Measurements from ENCODE around the gene NTM.

NTM gene

GRCh38 chr11:131691181-131692041 is 321.0 kb downstream of the NTM start:
- H3K9me3 ChIP-seq (ENCODE audit: control insufficient read depth in 2 of 2, low read length in 2 of 2): no peaks in the 10 kb centered on the region
- no peaks in the 10 kb centered on the region for H3K36me3 ChIP-seq (ENCODE audit: control insufficient read depth in 2 of 2, insufficient read depth in 2 of 2, low read length in 2 of 2)
- H3K4me3 ChIP-seq (ENCODE audit: low read length in 2 of 2): no peak overlapping the region
- H3K9ac ChIP-seq (ENCODE audit: low read depth in 1 of 2, low read length in 2 of 2): no peak overlapping the region
- peaks cover 3 to 4% of the 10 kb centered on the region in 2 donors for H3K27me3 ChIP-seq (ENCODE audit: control insufficient read depth in 2 of 2, insufficient read depth in 2 of 2, low read length in 2 of 2)
- H3K27ac ChIP-seq (ENCODE audit: low read depth in 2 of 2, low read length in 2 of 2): no peak overlapping the region
- H3K4me1 ChIP-seq (ENCODE audit: control insufficient read depth in 2 of 2, insufficient read depth in 2 of 2, low read length in 2 of 2): no peaks in the 10 kb centered on the region

DNA sequence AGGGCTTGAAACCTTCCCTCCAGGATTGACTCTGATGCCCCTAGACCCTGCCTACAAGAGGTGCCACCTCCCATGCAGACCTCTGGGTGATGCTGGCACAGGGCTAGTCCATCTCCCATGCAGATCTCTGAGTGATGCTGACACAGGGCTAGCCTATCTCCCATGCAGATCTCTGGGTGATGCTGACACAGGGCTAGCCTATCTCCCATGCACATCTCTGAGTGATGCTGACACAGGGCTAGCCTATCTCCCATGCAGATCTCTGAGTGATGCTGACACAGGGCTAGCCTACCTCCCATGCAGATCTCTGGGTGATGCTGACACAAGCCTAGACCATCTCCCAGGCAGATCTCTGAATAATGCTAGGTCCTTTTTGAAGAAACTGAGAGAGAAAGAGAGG is 321.7 kb downstream of the NTM start:
- Histone ChIP-seq H3K27me3 (ENCODE audit: control insufficient read depth in 2 of 2, insufficient read depth in 2 of 2, low read length in 2 of 2) (peaks cover 3 to 4% of the 10 kb centered on the region in 2 donors), H3K4me1 (ENCODE audit: control insufficient read depth in 2 of 2, insufficient read depth in 2 of 2, low read length in 2 of 2) (no peaks in the 10 kb centered on the region), H3K9ac (ENCODE audit: low read depth in 1 of 2, low read length in 2 of 2) (no peak overlapping the region), H3K36me3 (ENCODE audit: control insufficient read depth in 2 of 2, insufficient read depth in 2 of 2, low read length in 2 of 2) (no peaks in the 10 kb centered on the region), H3K27ac (ENCODE audit: low read depth in 2 of 2, low read length in 2 of 2) (no peak overlapping the region), H3K9me3 (ENCODE audit: control insufficient read depth in 2 of 2, low read length in 2 of 2) (no peaks in the 10 kb centered on the region), H3K4me3 (ENCODE audit: low read length in 2 of 2) (no peak overlapping the region)

DNA sequence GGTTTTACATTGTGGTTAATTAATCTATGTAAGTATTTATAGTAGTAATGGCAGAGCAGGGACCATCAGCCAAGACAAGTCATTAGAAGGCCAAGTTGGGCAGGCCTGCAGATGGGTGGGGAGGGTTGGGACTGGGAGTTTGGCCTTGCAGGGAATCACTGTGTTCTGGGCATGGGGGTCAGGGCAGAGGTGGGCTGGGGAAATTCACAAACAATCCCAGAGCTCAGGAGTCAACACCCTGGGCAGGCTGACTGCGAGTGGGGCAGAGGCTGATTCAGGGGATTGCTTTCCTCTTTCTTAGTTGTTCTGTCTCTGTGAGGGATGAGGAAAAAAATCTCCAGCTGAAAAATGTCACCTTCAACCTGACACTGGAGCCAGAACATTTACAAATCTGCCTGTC is 322.5 kb downstream of the NTM start:
- no peaks in the 10 kb centered on the region for H3K9me3 ChIP-seq (ENCODE audit: control insufficient read depth in 2 of 2, low read length in 2 of 2)
- H3K27ac ChIP-seq (ENCODE audit: low read depth in 2 of 2, low read length in 2 of 2): no peak overlapping the region
- H3K4me3 ChIP-seq (ENCODE audit: low read length in 2 of 2): no peak overlapping the region
- H3K36me3 ChIP-seq (ENCODE audit: control insufficient read depth in 2 of 2, insufficient read depth in 2 of 2, low read length in 2 of 2): no peaks in the 10 kb centered on the region
- peaks cover 3 to 4% of the 10 kb centered on the region in 2 donors for H3K27me3 ChIP-seq (ENCODE audit: control insufficient read depth in 2 of 2, insufficient read depth in 2 of 2, low read length in 2 of 2)
- H3K9ac ChIP-seq (ENCODE audit: low read depth in 1 of 2, low read length in 2 of 2): no peak overlapping the region
- no peaks in the 10 kb centered on the region for H3K4me1 ChIP-seq (ENCODE audit: control insufficient read depth in 2 of 2, insufficient read depth in 2 of 2, low read length in 2 of 2)

DNA sequence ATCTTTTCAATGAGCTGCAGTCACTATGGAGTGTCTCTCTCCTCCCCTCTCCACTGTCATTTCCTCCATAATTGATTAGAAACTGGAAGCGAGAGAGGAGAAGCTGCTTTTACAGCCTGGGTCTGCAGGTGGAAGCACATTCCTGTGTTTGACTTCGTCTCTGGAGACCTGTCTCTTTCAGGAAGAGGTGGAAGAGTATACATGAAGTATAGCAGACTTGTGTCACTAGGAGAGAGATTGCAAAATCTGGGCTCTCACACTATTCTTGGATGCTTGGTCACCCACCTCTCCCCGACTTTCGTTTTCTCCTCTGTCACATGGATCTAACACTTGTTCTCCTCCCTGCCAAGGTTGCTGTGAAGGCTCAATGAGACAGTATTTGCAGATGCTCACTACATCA is 323.3 kb downstream of the NTM start:
- peaks cover 3 to 4% of the 10 kb centered on the region in 2 donors for H3K27me3 ChIP-seq (ENCODE audit: control insufficient read depth in 2 of 2, insufficient read depth in 2 of 2, low read length in 2 of 2)
- H3K4me3 ChIP-seq (ENCODE audit: low read length in 2 of 2): no peak overlapping the region
- no peak overlapping the region for H3K9ac ChIP-seq (ENCODE audit: low read depth in 1 of 2, low read length in 2 of 2)
- H3K27ac ChIP-seq (ENCODE audit: low read depth in 2 of 2, low read length in 2 of 2): no peak overlapping the region
- no peaks in the 10 kb centered on the region for H3K9me3 ChIP-seq (ENCODE audit: control insufficient read depth in 2 of 2, low read length in 2 of 2)
- H3K36me3 ChIP-seq (ENCODE audit: control insufficient read depth in 2 of 2, insufficient read depth in 2 of 2, low read length in 2 of 2): no peaks in the 10 kb centered on the region
- H3K4me1 ChIP-seq (ENCODE audit: control insufficient read depth in 2 of 2, insufficient read depth in 2 of 2, low read length in 2 of 2): no peaks in the 10 kb centered on the region

DNA sequence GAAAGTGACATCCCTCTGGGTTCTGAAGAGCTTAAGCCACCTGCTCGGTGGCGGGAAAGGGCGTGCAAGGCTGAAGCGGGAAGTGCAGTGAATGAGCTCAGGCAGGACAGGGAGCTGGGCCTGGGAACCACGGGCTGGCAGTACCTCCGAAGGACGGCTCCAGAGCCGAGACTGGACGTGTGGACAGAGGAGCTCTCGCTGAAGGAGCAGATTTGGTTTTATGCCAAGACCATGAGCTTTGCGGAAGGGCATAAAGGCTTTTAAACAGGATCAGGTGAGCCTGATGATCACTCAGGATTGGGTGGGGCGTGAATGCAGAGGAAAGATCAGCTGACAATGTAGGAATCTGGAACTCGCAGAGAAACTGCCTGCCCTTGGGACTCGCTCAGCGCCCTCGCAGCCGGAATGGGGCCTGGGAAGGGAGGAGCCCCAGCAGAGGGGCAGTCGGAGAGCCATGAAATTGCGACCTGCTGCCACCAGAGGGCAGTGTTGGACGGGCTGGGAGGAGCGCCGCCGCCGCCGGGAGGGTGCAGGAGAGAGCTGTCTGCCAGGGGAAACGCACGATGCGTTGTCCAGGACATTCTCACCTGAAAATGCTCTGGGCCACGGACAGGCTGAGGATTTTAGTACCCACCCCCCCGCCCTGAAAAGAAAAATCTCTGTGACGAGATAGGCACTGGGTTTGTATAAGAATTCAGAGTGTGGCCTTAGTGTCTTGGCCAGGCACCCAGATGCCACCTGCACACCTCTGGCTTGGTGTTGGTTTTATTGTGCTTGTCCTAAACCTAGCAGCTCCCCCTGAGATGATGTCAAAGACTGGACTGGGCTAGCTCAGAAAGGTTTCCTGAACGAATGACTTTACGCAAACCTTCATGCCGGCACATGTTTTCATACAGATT is 324.4 kb downstream of the NTM start:
- H3K9me3 ChIP-seq (ENCODE audit: control insufficient read depth in 2 of 2, low read length in 2 of 2): no peaks in the 10 kb centered on the region
- no peak overlapping the region for H3K4me3 ChIP-seq (ENCODE audit: low read length in 2 of 2)
- H3K27ac ChIP-seq (ENCODE audit: low read depth in 2 of 2, low read length in 2 of 2): no peak overlapping the region
- peaks cover 2 to 4% of the 10 kb centered on the region in 2 donors for H3K27me3 ChIP-seq (ENCODE audit: control insufficient read depth in 2 of 2, insufficient read depth in 2 of 2, low read length in 2 of 2)
- no peaks in the 10 kb centered on the region for H3K4me1 ChIP-seq (ENCODE audit: control insufficient read depth in 2 of 2, insufficient read depth in 2 of 2, low read length in 2 of 2)
- H3K36me3 ChIP-seq (ENCODE audit: control insufficient read depth in 2 of 2, insufficient read depth in 2 of 2, low read length in 2 of 2): no peaks in the 10 kb centered on the region
- no peak overlapping the region for H3K9ac ChIP-seq (ENCODE audit: low read depth in 1 of 2, low read length in 2 of 2)

DNA sequence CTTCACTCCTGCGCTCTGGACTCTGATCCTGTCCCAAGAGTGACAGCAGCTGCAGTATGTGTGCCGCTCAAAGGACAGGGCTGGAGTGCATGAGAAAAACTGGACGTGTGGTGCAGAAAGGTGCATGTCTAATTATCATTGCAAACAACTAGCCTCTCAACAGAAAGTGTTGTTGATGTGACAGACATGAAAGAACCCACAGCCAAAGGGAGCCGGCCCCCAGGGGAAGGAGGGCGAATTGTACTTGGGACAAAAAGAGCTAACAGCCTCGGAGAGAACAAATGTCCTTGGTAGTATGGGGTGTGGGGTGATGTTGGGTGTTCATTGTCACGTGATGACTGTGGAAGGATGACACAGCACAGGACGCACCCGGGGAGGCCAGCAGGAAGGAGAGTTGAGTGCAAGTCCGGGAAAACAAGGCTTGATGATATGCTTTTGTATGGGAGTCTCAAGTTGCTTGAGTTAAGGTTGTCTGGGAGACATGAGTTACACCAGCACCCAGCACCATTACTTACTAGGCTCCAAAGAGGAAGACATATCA is 325.5 kb downstream of the NTM start:
- H3K9me3 ChIP-seq (ENCODE audit: control insufficient read depth in 2 of 2, low read length in 2 of 2): no peaks in the 10 kb centered on the region
- no peak overlapping the region for H3K4me3 ChIP-seq (ENCODE audit: low read length in 2 of 2)
- no peaks in the 10 kb centered on the region for H3K4me1 ChIP-seq (ENCODE audit: control insufficient read depth in 2 of 2, insufficient read depth in 2 of 2, low read length in 2 of 2)
- peaks cover 0 to 4% of the 10 kb centered on the region in 2 donors for H3K27me3 ChIP-seq (ENCODE audit: control insufficient read depth in 2 of 2, insufficient read depth in 2 of 2, low read length in 2 of 2)
- no peaks in the 10 kb centered on the region for H3K36me3 ChIP-seq (ENCODE audit: control insufficient read depth in 2 of 2, insufficient read depth in 2 of 2, low read length in 2 of 2)
- H3K27ac ChIP-seq (ENCODE audit: low read depth in 2 of 2, low read length in 2 of 2): no peak overlapping the region
- no peak overlapping the region for H3K9ac ChIP-seq (ENCODE audit: low read depth in 1 of 2, low read length in 2 of 2)

DNA sequence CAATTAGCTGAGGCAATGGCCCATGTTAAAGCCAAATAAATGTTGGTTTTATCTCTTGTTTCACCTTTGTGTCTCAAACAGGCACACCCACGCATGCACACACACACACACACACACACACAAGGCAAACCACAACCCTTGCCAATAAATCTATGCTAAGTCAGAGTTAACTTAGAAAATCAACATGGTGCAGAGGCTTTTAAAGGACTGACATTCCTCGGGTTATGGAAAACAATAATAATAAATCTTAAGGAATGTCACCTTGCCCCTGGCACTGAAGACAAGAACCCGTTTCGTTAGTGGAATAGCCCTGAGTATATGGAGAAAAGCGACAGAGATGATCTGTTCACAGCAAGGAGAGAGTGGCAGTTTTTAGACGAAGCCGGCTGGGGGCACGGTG is 326.3 kb downstream of the NTM start:
- peaks cover 0 to 4% of the 10 kb centered on the region in 2 donors for H3K27me3 ChIP-seq (ENCODE audit: control insufficient read depth in 2 of 2, insufficient read depth in 2 of 2, low read length in 2 of 2)
- H3K36me3 ChIP-seq (ENCODE audit: control insufficient read depth in 2 of 2, insufficient read depth in 2 of 2, low read length in 2 of 2): no peaks in the 10 kb centered on the region
- H3K27ac ChIP-seq (ENCODE audit: low read depth in 2 of 2, low read length in 2 of 2): no peak overlapping the region
- H3K9me3 ChIP-seq (ENCODE audit: control insufficient read depth in 2 of 2, low read length in 2 of 2): no peaks in the 10 kb centered on the region
- H3K4me3 ChIP-seq (ENCODE audit: low read length in 2 of 2): no peak overlapping the region
- H3K9ac ChIP-seq (ENCODE audit: low read depth in 1 of 2, low read length in 2 of 2): no peak overlapping the region
- no peaks in the 10 kb centered on the region for H3K4me1 ChIP-seq (ENCODE audit: control insufficient read depth in 2 of 2, insufficient read depth in 2 of 2, low read length in 2 of 2)

GRCh38 chr11:131703311-131703710 is 332.9 kb downstream of the NTM start:
- no peaks in the 10 kb centered on the region for H3K27me3 ChIP-seq (ENCODE audit: control insufficient read depth in 2 of 2, insufficient read depth in 2 of 2, low read length in 2 of 2)
- H3K4me1 ChIP-seq (ENCODE audit: control insufficient read depth in 2 of 2, insufficient read depth in 2 of 2, low read length in 2 of 2): no peaks in the 10 kb centered on the region
- no peaks in the 10 kb centered on the region for H3K9me3 ChIP-seq (ENCODE audit: control insufficient read depth in 2 of 2, low read length in 2 of 2)
- H3K9ac ChIP-seq (ENCODE audit: low read depth in 1 of 2, low read length in 2 of 2): no peak overlapping the region
- H3K36me3 ChIP-seq (ENCODE audit: control insufficient read depth in 2 of 2, insufficient read depth in 2 of 2, low read length in 2 of 2): no peaks in the 10 kb centered on the region
- H3K27ac ChIP-seq (ENCODE audit: low read depth in 2 of 2, low read length in 2 of 2): no peak overlapping the region
- H3K4me3 ChIP-seq (ENCODE audit: low read length in 2 of 2): no peak overlapping the region

GRCh38 chr11:131704682-131705081 is 334.3 kb downstream of the NTM start:
- H3K4me3 ChIP-seq (ENCODE audit: low read length in 2 of 2): no peak overlapping the region
- no peak overlapping the region for H3K9ac ChIP-seq (ENCODE audit: low read depth in 1 of 2, low read length in 2 of 2)
- no peaks in the 10 kb centered on the region for H3K4me1 ChIP-seq (ENCODE audit: control insufficient read depth in 2 of 2, insufficient read depth in 2 of 2, low read length in 2 of 2)
- H3K9me3 ChIP-seq (ENCODE audit: control insufficient read depth in 2 of 2, low read length in 2 of 2): no peaks in the 10 kb centered on the region
- H3K27ac ChIP-seq (ENCODE audit: low read depth in 2 of 2, low read length in 2 of 2): no peak overlapping the region
- H3K27me3 ChIP-seq (ENCODE audit: control insufficient read depth in 2 of 2, insufficient read depth in 2 of 2, low read length in 2 of 2): no peaks in the 10 kb centered on the region
- no peaks in the 10 kb centered on the region for H3K36me3 ChIP-seq (ENCODE audit: control insufficient read depth in 2 of 2, insufficient read depth in 2 of 2, low read length in 2 of 2)

- no peak overlapping the region for H3K27ac ChIP-seq (ENCODE audit: low read depth in 2 of 2, low read length in 2 of 2)
- H3K4me1 ChIP-seq (ENCODE audit: control insufficient read depth in 2 of 2, insufficient read depth in 2 of 2, low read length in 2 of 2): no peaks in the 10 kb centered on the region
- no peaks in the 10 kb centered on the region for H3K27me3 ChIP-seq (ENCODE audit: control insufficient read depth in 2 of 2, insufficient read depth in 2 of 2, low read length in 2 of 2)
- H3K9me3 ChIP-seq (ENCODE audit: control insufficient read depth in 2 of 2, low read length in 2 of 2): peaks cover 0 to 2% of the 10 kb centered on the region in 2 donors
- no peaks in the 10 kb centered on the region for H3K36me3 ChIP-seq (ENCODE audit: control insufficient read depth in 2 of 2, insufficient read depth in 2 of 2, low read length in 2 of 2)
- H3K4me3 ChIP-seq (ENCODE audit: low read length in 2 of 2): no peak overlapping the region
- H3K9ac ChIP-seq (ENCODE audit: low read depth in 1 of 2, low read length in 2 of 2): no peak overlapping the region
Observed at GRCh38 chr11:131710511-131710910, 340.1 kb downstream of the NTM start.

All from mucosa of rectum (tissue), 2 donors.